WTC11 (cell line): Measurements from ENCODE around the gene CCNJL. TPM values are rescaled to one million over a fixed set of nuclear protein-coding genes. Genes with fewer than 3 reads are reported as not detected.

Experiments used
- ATAC-seq: fragments of 200-7000 bp; cut with Tn5 transposase; 2 replicates; pipeline ENCODE4 v1.10.0; 2021; ENCODE audit warnings: mild to moderate bottlenecking, moderate library complexity
- CTCF ChIA-PET: fragments of 300-600 bp; sonication (Branson Sonifier 250); formaldehyde crosslinking; loops from one replicate; lab custom pipeline; 2021; ENCODE audit warnings: antibody characterized with exemption; lab: Charles Lee
- POLR2A ChIA-PET: fragments of 350-600 bp; sonication (Branson Sonifier 250); formaldehyde crosslinking; loops from one replicate; lab custom pipeline; 2021; ENCODE audit warnings: antibody characterized with exemption; lab: Charles Lee
- DNase-seq: peaks from one replicate; pipeline ENCODE4 v3.0.0; 2021; ENCODE audit warnings: low spot score
- H3K27ac Mint-ChIP-seq: 2 replicates; pipeline ENCODE4 v1.8.0; 2021; ENCODE audit warnings: mixed read lengths
- H3K27me3 Mint-ChIP-seq: 2 replicates; pipeline ENCODE4 v1.8.0; 2021; ENCODE audit warnings: low read depth, mild to moderate bottlenecking, moderate library complexity, mixed read lengths
- H3K36me3 Mint-ChIP-seq: 2 replicates; pipeline ENCODE4 v1.8.0; 2021; ENCODE audit warnings: mixed read lengths
- H3K4me1 Mint-ChIP-seq: 2 replicates; pipeline ENCODE4 v1.8.0; 2022; ENCODE audit warnings: mixed read lengths
- H3K4me3 Mint-ChIP-seq: 2 replicates; pipeline ENCODE4 v1.8.0; 2021; ENCODE audit warnings: mild to moderate bottlenecking, moderate library complexity, mixed read lengths
- H3K9me3 Mint-ChIP-seq: 2 replicates; pipeline ENCODE4 v1.8.0; 2021; ENCODE audit warnings: mixed read lengths
- CBFB ChIP-seq: sonication (generic); formaldehyde crosslinking; IDR thresholded peaks from 2 replicates; pipeline ENCODE4 v1.8.1; 2022; ENCODE audit warnings: mild to moderate bottlenecking, low read depth, missing genetic modification reagents
- CTCF ChIP-seq: fragments of 200-600 bp; IDR thresholded peaks from 2 replicates; pipeline ENCODE4 v1.8.0; 2022; ENCODE audit warnings: antibody characterized with exemption
- E2F5 ChIP-seq: sonication (generic); formaldehyde crosslinking; IDR thresholded peaks from 2 replicates; pipeline ENCODE4 v1.8.1; 2022; ENCODE audit warnings: mild to moderate bottlenecking, moderate library complexity, missing genetic modification reagents
- FOXP1 ChIP-seq: sonication (generic); formaldehyde crosslinking; IDR thresholded peaks from 2 replicates; pipeline ENCODE4 v1.8.0; 2022; ENCODE audit warnings: missing genetic modification reagents, mild to moderate bottlenecking, moderate library complexity, borderline replicate concordance
- FOXP4 ChIP-seq: sonication (generic); formaldehyde crosslinking; IDR thresholded peaks from 2 replicates; pipeline ENCODE4 v1.8.0; 2022; ENCODE audit warnings: mild to moderate bottlenecking, missing genetic modification reagents
- IRF1 ChIP-seq: sonication (generic); formaldehyde crosslinking; IDR thresholded peaks from 2 replicates; pipeline ENCODE4 v1.8.0; 2023; ENCODE audit warnings: missing genetic modification reagents
- NR2C2 ChIP-seq: sonication (generic); formaldehyde crosslinking; IDR thresholded peaks from 2 replicates; pipeline ENCODE4 v1.8.0; 2022; ENCODE audit warnings: mild to moderate bottlenecking, missing genetic modification reagents
- NR3C1 ChIP-seq: sonication (generic); formaldehyde crosslinking; conservative IDR thresholded peaks from 2 replicates; pipeline ENCODE4 v1.8.1; 2023; ENCODE audit warnings: low read depth, mild to moderate bottlenecking, missing genetic modification reagents
- OVOL2 ChIP-seq: fragments of 250-450 bp; sonication (Bioruptor Pico); IDR thresholded peaks from 2 replicates; pipeline ENCODE4 v1.9.0; 2021; ENCODE audit warnings: mild to moderate bottlenecking, borderline replicate concordance
- PREB ChIP-seq: sonication (generic); formaldehyde crosslinking; IDR thresholded peaks from 2 replicates; pipeline ENCODE4 v1.8.1; 2022; ENCODE audit warnings: mild to moderate bottlenecking, missing genetic modification reagents, moderate library complexity, borderline replicate concordance
- SMAD3 ChIP-seq: sonication (generic); formaldehyde crosslinking; IDR thresholded peaks from 2 replicates; pipeline ENCODE4 v1.8.0; 2022; ENCODE audit warnings: missing genetic modification reagents, mild to moderate bottlenecking, borderline replicate concordance
- SMAD4 ChIP-seq: sonication (generic); formaldehyde crosslinking; IDR thresholded peaks from 2 replicates; pipeline ENCODE4 v1.8.0; 2022; ENCODE audit warnings: mild to moderate bottlenecking, missing genetic modification reagents
- USF1 ChIP-seq: sonication (generic); formaldehyde crosslinking; IDR thresholded peaks from 2 replicates; pipeline ENCODE4 v1.8.0; 2022; ENCODE audit warnings: mild to moderate bottlenecking, missing genetic modification reagents
- ZNF219 ChIP-seq: sonication (generic); formaldehyde crosslinking; IDR thresholded peaks from 2 replicates; pipeline ENCODE4 v1.8.0; 2023; ENCODE audit warnings: missing genetic modification reagents, mild to moderate bottlenecking, borderline replicate concordance
- ZNF263 ChIP-seq: sonication (generic); formaldehyde crosslinking; IDR thresholded peaks from 2 replicates; pipeline ENCODE4 v1.8.1; 2022; ENCODE audit warnings: low read depth, mild to moderate bottlenecking, moderate library complexity, missing genetic modification reagents
- ZNF423 ChIP-seq: fragments of 250-450 bp; sonication (Bioruptor Pico); IDR thresholded peaks from 2 replicates; pipeline ENCODE4 v2.1.2; 2022; ENCODE audit warnings: mild to moderate bottlenecking, moderate library complexity
- ZSCAN18 ChIP-seq: fragments of 250-450 bp; sonication (Bioruptor Pico); IDR thresholded peaks from 2 replicates; pipeline ENCODE4 v2.1.2; 2022; ENCODE audit warnings: mild to moderate bottlenecking, moderate library complexity
- total RNA-seq: library from RNA; stranded (reverse); gene quantifications from 3 replicates; pipeline ENCODE4 v1.2.3, GENCODE V29; 2021

The CCNJL gene
- total RNA-seq, 1 experiment from 2014 or later: 31.3 TPM

- DNase-seq: no peak
- POLR2A ChIA-PET: no interaction called here
- CTCF ChIA-PET: interaction anchor here (1.3 to 2.5 kb wide), 3 partner anchors 11 to 109 kb away, joined by 3 to 14 read pairs (median 3); no protein-coding TSS in a partner anchor
- H3K36me3 Mint-ChIP-seq: peaks cover 26% of the 10 kb centered on the region
- peaks cover 5% of the 10 kb centered on the region for H3K4me1 Mint-ChIP-seq
- TF ChIP-seq FOXP1 (CRISPR knock-in tag) (no peak), NR3C1 (no peak), E2F5 (CRISPR knock-in tag) (no peak), PREB (CRISPR knock-in tag) (no peak), CBFB (no peak), FOXP4 (no peak)
- no peaks in the 10 kb centered on the region for H3K27me3 Mint-ChIP-seq
- no peaks in the 10 kb centered on the region for H3K9me3 Mint-ChIP-seq
- no peak for ATAC-seq
- no peak overlapping the region for H3K4me3 Mint-ChIP-seq
- H3K27ac Mint-ChIP-seq: no peak overlapping the region
These were observed 61.5 kb downstream of the CCNJL start for GRCh38 chr5:160250826-160251225.

GRCh38 chr5:160250226-160250625 is 62.1 kb downstream of the CCNJL start:
- Mint-ChIP-seq H3K4me3 (no peak overlapping the region), H3K9me3 (no peaks in the 10 kb centered on the region), H3K36me3 (peaks cover 26% of the 10 kb centered on the region), H3K27me3 (no peaks in the 10 kb centered on the region)
- ChIA-PET CTCF (interaction anchor here (1.0 to 2.5 kb wide), 5 partner anchors 12 to 228 kb away, joined by 3 to 14 read pairs (median 3); no protein-coding TSS in a partner anchor), POLR2A (no interaction called here)
- ATAC-seq (peak; percentile 25), DNase-seq (no peak)
- no peak for TF ChIP-seq SMAD4 (CRISPR knock-in tag)
- no peak for TF ChIP-seq IRF1 (CRISPR knock-in tag)
- no peak for TF ChIP-seq SMAD3 (CRISPR knock-in tag)
- no peak for TF ChIP-seq ZNF263 (CRISPR knock-in tag)
- no peak for TF ChIP-seq OVOL2 (CRISPR knock-in tag)
- TF ChIP-seq CTCF: no peak
- no peak for TF ChIP-seq ZNF219 (CRISPR knock-in tag)
- no peak for TF ChIP-seq NR2C2 (CRISPR knock-in tag)
- no peak for TF ChIP-seq ZSCAN18 (CRISPR knock-in tag)
- TF ChIP-seq ZNF423 (CRISPR knock-in tag): no peak
- TF ChIP-seq USF1 (CRISPR knock-in tag): no peak
- TF ChIP-seq, all 79 proteins: peak for 0
- H3K27ac Mint-ChIP-seq: no peak overlapping the region
- peaks cover 5% of the 10 kb centered on the region for H3K4me1 Mint-ChIP-seq
